Epithelial cell of proximal tubule (primary cell): Measurements from ENCODE around the gene NR1H4. TPM values are rescaled to one million over a fixed set of nuclear protein-coding genes. Genes with fewer than 3 reads are reported as not detected.
A peak's percentile ranks its signal among the peaks of the same experiment; 100 is the strongest.
"Not testable (repeated sequence)": the region's sequence is repeated elsewhere in the genome, so short reads cannot be mapped to it uniquely, and the experiment has no call there.

Experiments used
- DNase-seq: peaks from one replicate; pipeline ENCODE4 v3.0.0-alpha.2; 2011; ENCODE audit warnings: low read depth
- H3K4me3 ChIP-seq: 2 replicates; pipeline ENCODE4 v1.5.1; 2011; ENCODE audit warnings: low read depth, mild to moderate bottlenecking, low read length
- total RNA-seq: library from RNA; depleted of rRNA; stranded (reverse); fragments of >200 nt; gene quantifications from 2 replicates; pipeline ENCODE4 v1.2.3, GENCODE V29; 2015
- TF ChIP-seq, protein P1 (sequence below): conservative IDR thresholded peaks from 2 replicates; pipeline ENCODE4 v1.5.1; 2012; ENCODE audit warnings: low read depth, mild to moderate bottlenecking, low read length

NR1H4 gene
- not detected in 2 replicates for total RNA-seq

DNA sequence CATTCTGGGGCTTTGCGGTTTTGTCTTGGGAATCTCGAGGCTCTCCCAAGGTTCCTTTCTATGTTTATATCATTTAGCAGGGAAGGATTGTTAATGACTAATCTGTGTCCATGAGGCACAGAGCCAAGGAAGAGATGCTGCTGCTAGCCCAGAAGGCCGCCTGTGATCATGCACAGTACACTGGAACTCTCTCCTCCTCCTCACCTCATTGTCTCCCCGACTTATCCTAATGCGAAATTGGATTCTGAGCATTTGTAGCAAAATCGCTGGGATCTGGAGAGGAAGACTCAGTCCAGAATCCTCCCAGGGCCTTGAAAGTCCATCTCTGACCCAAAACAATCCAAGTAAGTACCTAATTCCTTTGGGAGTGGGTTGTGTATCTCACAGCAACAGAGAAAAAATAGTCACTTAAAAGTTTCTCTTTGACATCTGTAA lies at the start of gene NR1H4:
Gene NR1H4, plus strand, starts transcription at position 151 of the 435 bp plus-strand sequence. CDS start 19,458 bp downstream, outside the sequence.
- peak within 1 kb of the TSS; percentile 59 for H3K4me3 ChIP-seq
- TF ChIP-seq, protein P1, sequence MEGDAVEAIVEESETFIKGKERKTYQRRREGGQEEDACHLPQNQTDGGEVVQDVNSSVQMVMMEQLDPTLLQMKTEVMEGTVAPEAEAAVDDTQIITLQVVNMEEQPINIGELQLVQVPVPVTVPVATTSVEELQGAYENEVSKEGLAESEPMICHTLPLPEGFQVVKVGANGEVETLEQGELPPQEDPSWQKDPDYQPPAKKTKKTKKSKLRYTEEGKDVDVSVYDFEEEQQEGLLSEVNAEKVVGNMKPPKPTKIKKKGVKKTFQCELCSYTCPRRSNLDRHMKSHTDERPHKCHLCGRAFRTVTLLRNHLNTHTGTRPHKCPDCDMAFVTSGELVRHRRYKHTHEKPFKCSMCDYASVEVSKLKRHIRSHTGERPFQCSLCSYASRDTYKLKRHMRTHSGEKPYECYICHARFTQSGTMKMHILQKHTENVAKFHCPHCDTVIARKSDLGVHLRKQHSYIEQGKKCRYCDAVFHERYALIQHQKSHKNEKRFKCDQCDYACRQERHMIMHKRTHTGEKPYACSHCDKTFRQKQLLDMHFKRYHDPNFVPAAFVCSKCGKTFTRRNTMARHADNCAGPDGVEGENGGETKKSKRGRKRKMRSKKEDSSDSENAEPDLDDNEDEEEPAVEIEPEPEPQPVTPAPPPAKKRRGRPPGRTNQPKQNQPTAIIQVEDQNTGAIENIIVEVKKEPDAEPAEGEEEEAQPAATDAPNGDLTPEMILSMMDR, result no peak
- no peak for DNase-seq

DNA sequence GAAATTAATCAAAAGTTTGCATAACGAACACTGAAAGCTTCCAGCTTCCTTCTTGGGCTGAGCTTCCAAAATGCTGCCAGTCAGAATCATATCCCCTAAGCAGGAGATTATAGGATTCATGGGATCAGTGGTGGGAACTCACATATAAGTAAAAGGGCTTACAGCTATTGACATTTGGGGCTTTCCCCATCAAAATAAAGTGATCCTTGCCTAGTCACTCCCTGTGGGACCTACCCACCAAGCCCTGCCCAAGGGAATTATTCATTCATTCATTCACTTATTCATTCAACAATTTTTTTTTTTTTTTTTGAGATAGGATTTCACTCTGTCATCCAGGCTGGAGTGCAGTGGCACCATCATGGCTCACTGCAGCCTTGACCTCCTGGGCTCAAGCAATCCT lies 47.5 kb upstream of the NR1H4 start:
- DNase-seq, result no peak
- H3K4me3 ChIP-seq, result no peak overlapping the region
- TF ChIP-seq, protein P1, result no peak

DNA sequence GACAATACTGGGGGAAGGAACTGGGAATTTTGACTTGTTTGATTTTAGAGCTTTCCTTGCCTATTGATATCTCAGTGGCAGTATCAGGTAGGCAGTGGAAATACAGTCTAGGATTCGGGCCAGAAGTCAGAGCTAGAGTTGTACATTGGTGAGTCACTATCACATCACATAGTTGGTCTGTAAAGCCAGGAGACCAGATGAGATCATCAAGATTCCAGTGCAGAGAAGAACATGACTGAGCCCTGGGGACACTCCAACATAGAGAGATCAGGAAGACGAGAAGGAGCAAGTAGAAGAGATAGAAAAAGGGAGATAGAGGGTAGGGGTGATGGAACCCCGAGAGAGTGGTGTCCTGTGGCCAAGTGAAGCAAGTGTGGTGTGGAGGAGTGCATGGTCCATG lies 46.6 kb upstream of the NR1H4 start:
- peak; percentile 84 for DNase-seq
- H3K4me3 ChIP-seq, result no peak overlapping the region
- TF ChIP-seq, protein P1, result no peak

DNA sequence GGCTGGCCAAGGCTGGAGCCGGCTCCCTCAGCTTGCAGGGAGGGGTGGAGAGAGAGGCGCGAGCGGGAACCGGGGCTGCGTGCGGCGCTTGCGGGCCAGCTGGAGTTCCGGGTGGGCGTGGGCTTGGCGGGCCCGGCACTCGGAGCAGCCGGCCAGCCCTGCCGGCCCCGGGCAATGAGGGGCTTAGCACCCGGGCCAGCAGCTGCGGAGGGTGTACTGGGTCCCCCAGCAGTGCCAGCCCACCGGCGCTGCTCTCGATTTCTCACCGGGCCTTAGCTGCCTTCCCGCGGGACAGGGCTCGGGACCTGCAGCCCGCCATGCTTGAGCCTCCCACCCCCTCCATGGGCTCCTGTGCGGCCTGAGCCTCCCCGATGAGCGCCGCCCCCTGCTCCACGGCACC lies 43.4 kb upstream of the NR1H4 start:
- H3K4me3 ChIP-seq, DNase-seq: not testable (repeated sequence)

DNA sequence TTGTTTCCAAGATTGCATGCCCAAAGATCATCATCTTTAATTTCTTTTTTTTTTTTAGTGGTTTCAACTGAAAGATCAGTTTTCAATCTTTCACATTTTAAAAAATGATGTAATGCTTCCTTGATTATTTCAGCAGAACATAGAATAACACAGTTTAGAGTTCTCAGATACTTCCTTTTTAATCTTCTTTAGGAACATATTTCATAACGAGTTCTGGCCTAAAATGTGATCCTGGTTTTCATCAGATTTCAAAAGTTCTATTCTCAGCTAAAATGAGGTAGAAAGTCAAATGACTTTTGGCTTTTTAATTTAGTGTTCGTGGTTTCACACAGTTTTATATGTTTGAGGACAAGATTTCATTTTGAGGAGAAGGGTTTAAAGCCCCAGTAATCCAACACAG lies 40.0 kb upstream of the NR1H4 start:
- DNase-seq, result no peak
- TF ChIP-seq, protein P1, result no peak
- no peak overlapping the region for H3K4me3 ChIP-seq

DNA sequence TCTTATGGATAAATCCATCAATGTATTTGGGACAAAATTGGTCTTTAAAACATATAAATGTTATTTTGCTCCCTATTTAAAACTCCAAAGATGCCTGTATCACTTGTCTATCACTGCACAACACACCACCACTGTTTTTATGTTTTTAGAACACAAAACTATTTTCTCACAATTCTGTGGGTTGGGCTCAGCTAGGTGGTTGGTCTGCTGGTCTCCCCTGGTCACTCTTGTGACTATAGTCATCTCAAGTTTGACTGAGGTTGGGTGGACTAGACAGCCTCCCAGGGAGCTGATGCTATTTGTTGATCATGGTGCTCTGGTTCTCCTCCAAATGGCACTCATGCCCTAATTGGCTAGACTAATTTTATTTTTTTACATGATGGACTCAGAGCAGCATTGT lies 39.5 kb upstream of the NR1H4 start:
- TF ChIP-seq, protein P1, result no peak
- H3K4me3 ChIP-seq, result no peak overlapping the region
- DNase-seq, result no peak

DNA sequence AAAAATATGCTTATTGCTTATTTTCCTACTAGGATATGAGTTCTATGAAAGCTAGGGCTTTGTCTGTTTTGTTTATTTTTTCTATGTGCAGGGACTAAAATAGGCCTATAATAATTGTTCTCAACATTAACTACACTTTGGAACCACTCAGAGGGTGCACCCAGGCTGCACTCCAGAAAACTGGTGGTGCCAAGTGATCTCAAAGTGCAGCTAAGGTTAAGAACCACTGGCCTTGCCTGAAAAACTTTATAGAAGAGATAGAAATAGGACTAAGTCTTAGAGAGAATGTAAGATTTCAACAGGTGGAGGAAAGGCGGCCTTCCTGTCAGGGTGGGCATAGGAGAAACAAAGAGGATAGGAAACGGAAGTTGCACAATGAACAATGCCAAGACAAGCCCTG lies 37.7 kb upstream of the NR1H4 start:
- DNase-seq, result no peak
- TF ChIP-seq, protein P1, result no peak
- no peak overlapping the region for H3K4me3 ChIP-seq
